GM19023 (cell line): ENCODE measurements around the gene CRK.

ENCODE experiments used
- ATAC-seq: cut with Tn5 transposase; IDR thresholded peaks from one replicate; pipeline ENCODE4 v1.9.1; 2021; ENCODE audit warnings: mild to moderate bottlenecking, moderate library complexity; ENCODE audit not compliant: unreplicated experiment

Gene CRK

DNA sequence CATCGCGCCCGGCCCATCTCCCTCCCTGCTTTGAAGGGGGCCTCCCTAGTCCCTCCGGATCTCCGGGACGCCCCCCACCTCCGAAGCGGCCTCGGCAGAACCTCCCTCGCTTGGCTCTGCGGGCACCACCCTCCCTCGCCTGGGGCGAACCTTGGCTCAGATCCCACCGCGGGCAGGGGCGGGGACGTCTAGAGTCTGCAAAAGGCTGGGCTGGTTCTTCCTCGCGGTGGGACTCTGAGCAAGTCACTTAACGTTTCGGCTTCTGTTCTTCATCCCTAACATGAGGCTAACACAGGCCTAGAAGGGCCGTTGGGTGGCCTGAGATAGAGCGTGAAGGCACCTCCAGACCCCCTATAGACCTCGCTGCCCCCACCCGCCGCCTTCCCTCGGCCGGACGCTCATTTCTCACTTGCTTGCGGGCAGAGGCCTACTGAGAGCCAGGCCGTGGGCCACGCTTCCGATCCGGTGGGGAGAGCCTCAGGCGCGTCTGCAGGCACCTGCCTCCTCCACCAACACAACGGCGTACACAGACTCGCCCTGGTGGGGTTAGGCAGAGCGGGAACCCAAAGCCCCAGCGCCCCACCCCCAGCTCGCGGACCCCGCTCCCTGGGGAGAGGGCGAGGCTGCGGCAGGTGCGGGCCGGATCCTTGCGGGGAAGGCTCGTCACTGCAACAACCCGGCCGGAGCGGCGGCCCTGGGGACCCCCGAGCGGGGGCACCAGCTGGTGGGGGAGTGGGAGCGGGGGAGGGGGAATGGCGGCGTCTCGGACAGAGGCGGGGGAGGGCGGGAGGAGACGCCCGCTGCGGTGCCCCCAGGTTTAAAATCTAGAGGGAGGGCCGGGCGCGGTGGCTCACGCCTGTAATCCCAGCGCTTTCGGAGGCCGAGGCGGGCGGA lies 31.0 kb upstream of the CRK start:
- ATAC-seq = no peak

DNA sequence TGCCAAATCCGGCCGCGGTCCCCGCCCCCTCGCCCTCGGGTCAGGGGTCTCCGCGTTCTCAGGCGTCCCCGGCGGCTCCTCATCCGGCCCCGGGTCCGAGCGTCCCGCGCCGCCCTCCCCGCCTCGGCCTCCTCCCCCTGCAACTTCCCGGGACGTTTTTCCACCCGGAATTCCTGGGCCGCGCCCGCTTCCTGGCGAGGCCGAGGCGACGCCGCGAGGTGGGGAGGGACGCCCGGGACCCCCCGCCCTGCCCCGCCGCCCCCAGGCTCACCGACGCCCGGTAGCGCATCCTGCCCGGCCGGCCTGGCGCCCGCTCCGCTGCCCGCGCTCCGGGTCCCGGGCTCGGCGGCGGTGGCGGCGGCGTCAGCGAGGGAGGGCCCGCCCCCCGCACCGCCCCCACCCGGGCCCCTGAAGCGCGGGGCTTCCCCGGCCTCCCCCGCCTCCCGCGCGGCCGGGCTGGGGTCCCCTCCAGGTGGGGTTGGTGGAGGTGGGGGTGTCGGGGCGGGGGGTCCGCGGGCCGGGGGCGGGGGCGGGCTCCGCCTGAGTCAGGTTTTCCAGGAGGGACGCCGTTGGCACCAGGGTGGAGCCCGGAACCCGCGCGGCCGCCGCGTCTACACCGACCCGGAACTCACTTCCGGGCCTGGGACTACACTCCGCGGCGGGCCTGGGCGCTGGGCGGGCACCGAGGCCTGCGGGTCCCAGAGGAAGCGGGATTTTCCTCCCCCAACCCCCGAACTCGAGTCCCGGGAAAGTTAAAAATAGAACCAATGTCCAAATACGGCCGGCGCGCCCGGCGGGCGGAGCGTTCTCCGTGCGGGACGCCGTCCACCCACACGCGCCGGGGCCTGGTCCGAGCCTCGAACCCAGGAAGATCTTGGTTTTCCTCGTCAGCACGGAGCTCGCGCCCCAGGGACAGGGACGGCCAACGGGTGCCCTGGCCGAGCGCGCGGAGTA lies 29.7 kb upstream of the CRK start:
- peak; percentile 38 for ATAC-seq

DNA sequence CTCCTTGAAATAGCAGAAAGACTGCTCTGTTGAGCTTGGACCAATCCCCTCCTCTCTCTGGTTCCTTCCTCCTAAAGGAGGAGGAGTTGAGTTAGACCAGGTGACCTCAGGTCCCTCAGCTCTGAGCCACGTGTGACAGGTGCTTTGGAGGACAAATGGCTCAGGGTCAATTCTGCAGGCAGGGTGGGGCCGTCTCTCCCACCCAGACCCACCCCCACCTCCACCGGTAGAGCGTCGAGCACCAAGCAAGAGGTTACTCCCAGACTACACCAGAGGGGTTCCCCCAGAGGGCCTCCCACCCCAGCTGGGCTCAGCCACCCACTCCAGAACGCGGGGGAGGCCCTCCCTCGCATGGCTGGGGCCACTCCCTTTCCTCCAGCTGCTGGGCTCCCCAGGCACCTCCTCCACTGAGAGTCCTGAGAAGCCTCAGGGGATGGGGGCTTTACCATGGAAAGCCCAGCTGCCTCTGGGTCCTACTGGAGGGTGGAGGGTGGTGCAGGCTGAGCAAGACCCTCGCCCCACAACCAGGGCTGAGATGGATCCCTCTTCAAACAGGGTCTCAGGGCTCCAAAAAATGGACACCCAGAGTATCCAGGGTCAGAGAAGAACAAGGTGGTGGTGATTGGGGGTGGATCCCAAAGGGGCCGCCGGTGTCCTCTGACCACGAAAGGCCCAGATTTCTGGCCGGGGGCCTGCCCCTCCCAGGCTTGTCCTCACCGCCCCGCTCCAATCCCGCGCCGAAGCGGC lies 28.8 kb upstream of the CRK start:
- no peak for ATAC-seq

DNA sequence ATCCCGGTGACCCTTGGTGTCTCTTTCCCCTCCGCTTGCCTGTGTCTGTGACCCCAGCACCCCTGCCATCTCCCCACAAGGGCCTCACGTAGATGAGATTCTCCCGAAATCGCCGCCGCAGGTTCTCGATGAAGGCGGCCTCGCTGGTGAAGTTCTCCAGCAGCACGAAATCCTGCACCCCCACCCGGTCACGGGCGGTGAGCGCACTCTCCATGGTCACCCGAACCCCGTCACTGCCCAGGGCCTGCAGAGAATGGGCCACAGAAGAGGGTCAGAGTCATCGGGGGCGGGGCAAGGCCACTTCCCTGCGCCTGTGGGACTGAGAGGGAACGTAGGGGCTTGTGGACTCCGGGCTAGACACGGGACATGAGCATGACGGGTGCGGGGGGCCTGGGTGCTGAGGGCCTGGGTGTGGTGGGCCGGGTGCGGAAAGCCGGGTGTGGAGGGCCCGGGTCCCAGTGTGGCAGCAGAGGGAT lies 28.1 kb upstream of the CRK start:
- ATAC-seq = no peak

DNA sequence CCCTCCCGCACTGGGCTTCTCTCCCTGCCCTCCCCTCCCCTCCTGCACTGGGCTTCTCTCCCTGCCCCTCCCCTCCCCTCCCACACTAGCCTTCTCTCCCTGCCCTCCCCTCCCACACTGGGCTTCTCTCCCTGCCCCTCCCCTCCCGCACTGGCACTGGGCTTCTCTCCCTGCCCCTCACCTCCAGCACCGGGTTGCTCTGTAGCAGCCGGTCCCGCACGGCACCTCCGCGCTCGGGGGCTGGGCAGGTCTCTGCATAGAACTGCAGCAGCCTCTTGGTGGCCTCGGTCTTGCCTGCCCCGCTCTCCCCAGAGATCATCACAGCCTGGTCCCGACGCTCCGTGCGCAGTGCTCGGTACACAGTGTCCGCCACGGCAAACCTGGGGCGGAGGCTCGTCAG lies 26.6 kb upstream of the CRK start:
- ATAC-seq = no peak

DNA sequence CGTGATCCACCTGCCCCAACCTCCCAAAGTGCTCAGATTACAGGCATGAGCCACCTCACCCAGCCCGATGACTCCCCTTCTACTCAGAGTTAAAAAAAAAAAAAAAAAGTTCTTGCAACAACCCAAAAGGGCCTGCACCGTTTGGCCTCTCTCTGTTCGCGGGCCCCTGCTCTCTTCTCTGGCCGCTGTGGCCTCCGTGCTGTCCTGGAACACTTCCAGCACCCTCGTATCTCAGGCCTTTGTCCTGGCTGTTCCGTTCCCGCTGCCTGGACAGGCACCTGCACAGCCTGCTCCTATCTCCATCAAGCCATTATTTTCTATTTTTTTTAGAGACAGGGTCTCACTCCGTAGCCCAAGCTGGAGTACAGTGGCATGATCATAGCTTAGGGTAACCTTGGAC lies 25.7 kb upstream of the CRK start:
- no peak for ATAC-seq

DNA sequence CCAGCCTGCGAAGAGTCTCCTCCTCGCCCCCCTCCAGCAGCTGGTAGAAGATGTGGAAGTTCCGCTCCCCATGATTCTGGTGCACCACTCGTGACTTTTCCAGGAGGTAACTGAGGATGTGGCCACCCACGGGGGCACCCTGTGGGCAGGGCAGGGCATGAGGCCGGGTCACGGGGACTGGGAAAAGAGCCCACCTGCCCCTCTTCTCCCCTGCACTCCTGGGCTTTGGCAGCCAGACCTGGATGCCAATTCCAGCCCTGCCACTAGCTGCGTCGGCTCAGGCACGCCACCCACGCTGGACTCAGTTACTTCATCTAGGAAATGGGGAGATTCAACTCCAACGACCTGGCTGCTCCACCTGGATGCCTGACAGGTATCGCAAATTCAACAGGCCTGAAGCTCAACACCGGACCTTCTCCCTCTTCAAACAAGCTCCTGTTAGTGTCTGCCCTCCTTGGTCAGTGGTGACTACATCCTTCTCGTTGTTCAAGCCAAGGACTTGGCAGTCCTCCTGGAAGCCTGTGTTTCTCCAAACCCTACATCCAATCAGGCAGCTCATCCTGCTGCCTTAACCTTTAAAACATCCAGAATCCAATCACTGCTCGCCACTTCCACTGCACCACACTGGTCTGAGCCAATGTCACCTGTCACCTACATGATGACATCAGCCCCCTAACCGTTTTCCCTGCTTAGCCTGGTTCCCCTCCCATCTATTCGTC lies 24.9 kb upstream of the CRK start:
- no peak for ATAC-seq

DNA sequence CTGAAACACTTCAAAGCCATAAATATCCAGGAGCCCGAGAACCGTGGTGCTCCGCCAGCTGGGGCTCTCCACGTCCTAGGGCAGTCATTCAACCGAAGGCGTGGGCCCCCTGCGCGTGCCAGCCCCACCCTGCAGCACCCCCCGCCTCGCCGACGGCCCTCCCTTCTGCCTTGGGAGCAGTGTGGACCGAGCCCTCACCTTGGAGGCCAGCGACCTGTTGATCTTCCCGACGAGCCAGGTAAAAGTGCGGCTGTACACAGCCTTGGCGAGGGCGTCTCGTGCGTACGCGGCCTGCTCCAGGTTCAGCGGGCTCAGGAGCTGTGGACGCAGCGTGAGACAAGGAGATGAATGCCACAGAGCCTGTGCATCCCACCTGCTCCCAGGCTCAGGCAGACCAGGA lies 22.4 kb upstream of the CRK start:
- ATAC-seq = no peak

DNA sequence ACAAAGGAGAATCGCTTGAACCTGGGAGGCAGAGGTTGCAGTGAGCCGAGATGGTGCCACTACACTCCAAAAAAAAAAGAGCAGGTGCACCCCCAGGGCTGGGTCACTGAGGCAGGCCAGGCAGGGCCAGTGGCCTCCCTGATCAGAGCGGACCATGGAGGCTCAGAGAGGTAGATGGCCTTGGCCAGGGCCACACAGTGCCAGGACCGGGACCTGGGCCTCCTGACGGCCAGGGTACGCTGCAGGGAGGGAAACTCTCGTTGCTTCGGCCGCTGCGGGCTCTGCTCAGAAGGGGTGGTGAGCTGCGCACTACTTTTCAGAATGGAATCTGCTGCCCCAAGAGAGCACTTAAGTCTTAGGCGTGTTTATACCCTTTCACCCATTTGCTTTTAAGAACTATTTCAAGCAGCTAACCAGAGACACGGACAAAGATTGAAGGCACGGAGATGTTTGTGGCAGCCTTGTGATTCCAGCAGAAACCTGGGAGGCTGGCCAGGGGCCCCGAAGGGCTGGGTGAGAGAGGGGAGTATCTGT lies 19.4 kb upstream of the CRK start:
- no peak for ATAC-seq

DNA sequence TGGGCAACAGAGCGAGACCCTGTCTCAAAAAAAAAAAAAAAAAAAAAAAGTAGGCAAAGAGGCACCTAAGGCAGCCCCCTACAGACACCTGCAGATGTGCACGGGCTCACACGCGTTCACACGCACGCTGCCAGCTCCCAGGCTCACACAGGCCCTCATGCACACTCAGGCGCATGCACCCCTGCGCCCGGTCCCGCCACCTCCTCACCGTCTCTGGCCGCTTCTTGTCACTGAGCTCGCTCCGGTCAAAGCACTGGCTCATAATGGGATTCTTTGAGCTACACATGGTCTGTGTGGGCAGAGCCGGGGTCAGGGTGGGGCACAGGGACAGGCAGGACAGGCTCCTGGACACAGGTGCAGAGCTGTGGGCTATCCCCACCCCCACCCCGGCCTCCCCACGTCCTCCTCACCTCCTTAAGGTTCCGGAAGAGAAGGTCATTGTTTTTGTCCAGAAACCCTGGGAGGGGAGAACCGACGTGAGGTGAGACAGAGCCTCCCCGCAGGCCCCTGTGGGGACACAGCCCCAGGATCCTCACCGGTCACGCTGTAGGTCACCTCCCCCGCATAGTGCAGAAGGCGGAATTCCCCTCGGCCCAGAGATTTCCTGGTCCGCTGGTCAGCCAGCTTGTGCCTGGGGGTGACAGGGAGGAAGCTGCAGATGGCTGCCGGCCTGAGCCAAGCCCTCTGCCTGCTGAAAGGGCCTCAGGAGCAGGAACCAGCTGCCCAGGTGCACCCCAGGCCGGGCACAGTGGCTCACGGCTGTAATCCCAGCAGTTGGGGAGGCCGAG lies 18.6 kb upstream of the CRK start:
- no peak for ATAC-seq

DNA sequence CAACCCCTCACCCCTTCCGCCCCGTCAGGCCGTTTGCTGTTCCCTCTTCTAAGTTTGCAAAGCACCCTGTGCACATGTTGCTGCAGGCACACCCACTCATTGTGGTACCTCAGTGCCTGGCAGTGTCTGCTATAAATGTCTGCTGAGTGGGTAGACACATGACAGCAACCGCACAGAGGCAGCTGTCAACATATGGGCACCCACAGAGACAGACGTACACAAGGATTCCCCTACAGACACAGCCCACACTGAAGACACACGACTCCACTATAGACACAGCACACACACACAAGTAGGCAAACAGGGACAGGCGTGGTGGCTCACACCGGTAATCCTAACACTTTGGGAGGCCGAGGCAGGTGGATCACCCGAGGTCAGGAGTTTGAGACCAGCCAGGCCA lies 17.8 kb upstream of the CRK start:
- no peak for ATAC-seq

DNA sequence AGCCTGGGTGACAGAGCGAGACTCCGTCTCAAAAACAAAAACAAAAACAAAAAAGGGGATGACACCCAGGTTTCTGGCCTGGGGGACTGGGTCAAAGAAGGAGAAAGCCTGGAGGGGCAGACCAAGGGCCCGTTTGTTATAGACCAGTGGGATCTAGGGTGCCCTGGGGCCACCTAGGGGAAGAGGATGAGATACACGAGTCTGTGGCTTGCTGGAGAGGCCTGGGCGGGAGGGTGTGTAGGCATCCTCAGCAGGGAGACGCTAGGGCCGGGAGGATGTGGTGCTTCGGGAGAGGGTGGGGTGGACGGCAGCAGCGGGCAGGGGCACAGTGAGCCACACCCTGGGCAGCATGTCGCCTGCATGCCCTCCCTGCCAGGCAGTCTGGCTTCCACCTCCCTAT lies 17.1 kb upstream of the CRK start:
- ATAC-seq = no peak

DNA sequence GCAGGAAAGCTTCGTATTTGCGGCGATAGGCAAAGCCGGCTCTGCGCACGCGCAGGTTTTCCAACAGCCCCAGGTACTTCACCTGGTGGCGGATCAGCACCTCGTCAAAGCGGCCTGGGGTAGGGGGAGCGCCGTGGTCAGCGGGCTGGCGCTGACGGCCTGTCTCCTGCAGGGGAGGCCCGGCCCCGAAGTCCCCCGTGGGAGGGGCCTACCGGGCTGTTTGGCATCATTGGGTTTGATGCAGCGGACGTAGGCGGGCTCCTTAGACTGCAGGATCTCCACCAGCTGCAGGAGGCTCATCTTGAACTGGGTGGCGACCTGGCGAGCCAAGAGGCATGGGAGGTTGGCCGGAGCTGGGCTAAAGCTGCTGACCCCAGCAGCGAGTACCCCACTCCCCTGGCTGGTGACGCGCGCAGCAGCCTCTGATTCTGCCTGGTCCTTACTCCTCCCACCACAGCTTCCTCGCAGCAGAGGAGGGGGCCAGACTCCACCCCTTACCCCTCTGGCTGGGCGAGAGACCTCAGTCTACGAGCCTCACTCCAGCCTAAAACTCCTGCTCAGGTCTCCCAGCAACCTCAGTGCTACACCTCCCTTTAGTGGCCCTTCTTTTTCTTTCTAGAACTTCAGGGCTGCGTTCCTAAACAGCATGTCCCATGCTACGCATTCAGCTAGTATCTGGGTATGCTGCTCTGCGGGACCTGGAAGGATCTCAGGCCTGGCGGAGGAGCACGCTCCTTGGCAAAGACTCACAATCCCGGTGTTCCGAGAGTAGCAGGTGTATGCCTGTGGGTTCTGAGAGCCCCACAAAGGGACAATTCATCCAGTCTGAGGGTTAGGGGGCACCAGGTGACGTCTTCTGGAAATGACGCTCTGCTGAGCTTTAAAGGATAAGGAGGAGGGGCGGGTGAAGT lies 16.1 kb upstream of the CRK start:
- ATAC-seq = no peak

DNA sequence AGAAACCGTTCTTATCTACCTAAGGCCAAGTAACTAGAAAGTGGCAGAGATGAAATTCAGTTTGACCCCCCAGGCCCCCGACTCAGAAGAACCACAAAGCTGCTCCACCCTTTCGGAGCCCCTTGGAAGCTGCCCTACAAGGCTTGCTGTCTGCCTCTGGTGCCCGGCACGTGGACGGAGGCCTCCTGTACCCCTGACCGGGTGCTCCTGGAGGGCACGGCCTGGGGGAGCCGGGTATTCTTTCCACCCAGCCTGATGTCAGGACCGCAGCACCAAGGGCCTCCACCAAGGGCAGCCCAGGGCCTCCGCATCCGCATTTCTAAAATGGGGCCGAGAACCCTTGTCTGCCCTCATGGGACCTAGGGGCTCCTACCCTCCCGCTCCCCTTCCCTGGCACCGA lies 15.5 kb upstream of the CRK start:
- ATAC-seq = no peak

DNA sequence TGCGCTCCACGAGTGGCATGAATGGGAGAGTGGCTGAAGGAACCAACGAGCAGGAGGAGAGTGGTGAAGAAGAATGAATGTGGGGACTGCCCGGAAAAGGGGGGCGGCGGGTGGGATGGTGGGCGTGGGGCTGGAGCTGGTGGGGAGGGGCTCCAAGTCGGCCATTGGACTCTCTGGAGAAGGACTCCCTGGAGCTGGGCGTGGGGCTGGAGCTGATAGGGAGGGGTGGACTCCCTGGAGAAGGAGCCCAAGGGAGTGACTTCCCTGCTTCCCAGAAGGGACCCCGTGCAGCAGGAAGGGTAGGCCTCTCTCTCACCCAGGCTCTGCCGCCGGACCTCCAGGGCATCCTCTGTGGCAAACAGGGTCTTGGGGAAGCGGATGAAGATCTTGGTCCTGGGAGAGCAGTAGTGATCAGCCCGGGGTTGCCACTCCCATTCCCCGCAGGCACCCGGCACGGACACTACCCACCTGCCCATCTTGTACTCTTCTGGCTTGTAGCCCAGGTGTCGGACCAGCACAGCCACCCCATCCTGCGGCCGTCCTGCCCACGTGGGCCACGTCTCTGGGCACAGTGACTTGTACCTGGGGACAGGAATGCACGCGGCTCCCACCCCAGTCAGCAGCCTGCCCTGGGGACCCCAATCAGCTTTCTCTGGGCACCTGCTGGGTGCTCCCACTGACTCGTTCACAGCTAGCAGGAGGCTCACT lies 14.9 kb upstream of the CRK start:
- no peak for ATAC-seq

DNA sequence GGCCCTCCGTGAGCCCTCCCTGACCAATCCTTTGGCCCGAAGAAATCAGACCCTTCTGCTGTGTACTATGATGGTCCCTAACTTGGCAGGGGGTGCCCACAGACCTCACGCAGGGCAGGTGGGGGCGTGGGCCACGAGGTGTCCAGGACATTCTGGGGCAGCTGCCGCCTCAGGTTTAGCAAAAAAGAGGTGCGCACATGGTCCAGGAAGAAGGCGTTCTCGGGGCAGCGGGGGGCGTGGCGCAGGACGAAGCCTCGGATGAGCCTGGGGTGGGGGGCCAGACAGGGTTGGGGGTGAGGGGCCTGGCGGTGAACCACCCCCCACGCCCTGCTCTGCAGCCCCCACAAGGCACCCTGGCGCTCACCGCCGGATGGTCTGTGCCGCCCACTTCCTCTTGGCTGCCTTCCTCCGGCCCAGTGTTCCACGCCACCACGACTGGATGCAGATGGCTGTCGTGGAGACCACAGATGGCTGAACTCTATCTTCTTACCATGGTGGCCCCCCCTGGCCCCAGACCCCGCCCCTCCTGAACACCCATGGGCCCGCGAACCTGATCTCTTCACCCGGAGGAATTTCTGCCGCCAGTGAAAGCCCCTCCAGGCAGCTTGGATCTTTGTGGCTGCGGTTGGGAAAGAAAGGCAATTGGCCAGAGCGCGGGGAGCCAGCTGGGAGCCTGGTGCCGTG lies 14.2 kb upstream of the CRK start:
- ATAC-seq = no peak

DNA sequence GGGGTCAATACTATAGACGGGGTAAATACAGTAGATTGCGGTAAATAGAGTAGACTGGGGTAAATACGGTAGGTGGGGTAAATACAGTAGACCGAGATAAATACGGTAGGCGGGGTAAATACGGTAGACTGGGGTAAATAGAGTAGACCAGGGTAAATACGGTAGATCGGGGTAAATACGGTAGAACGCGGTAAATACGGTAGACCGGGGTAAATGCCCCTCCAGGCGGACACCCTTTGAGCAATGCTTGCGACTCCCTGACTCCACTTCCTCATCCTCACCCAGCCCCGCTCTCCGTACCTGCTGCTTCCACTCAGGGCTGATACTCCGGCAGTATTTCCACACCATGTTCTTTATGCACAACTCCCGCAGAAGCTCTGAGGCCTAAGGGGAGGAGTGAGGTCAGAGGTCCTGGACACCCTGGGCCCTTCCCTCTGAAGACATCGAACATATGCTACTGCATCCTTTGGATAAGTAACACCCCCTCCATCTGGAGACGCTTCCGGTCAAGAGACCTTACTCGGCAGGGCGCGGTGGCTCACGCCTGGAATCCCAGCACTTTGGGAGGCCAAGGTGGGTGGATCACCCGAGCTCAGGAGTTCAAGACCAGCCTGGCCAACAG lies 13.3 kb upstream of the CRK start:
- no peak for ATAC-seq
